ENCODE measurements around the gene SKI. TPM values are rescaled to one million over a fixed set of nuclear protein-coding genes. Genes with fewer than 3 reads are reported as not detected.

SKI gene
- total RNA-seq, 1 donor from 2014 or later, result 13.5 TPM

- no peak for DNase-seq (ENCODE audit: low read depth)
- no peak overlapping the region for H3K4me3 ChIP-seq (ENCODE audit: low read depth, low read length)
- no peak for TF ChIP-seq CTCF (conservative IDR thresholded peaks at IDR 0.05; ENCODE audit: low read depth, low read length)
Observed at GRCh38 chr1:2248127-2248826, 20.2 kb downstream of the SKI start.

- DNase-seq (ENCODE audit: low read depth), result no peak
- no peak for TF ChIP-seq CTCF (conservative IDR thresholded peaks at IDR 0.05; ENCODE audit: low read depth, low read length)
- no peak overlapping the region for H3K4me3 ChIP-seq (ENCODE audit: low read depth, low read length)
Observed at GRCh38 chr1:2248854-2249558, 20.9 kb downstream of the SKI start.

- DNase-seq (ENCODE audit: low read depth), result no peak
- no peak overlapping the region for H3K4me3 ChIP-seq (ENCODE audit: low read depth, low read length)
- no peak for TF ChIP-seq CTCF (conservative IDR thresholded peaks at IDR 0.05; ENCODE audit: low read depth, low read length)
Observed at GRCh38 chr1:2249559-2249906, 21.4 kb downstream of the SKI start.

GRCh38 chr1:2250721-2251281 is 22.7 kb downstream of the SKI start:
- no peak overlapping the region for H3K4me3 ChIP-seq (ENCODE audit: low read depth, low read length)
- no peak for TF ChIP-seq CTCF (conservative IDR thresholded peaks at IDR 0.05; ENCODE audit: low read depth, low read length)
- DNase-seq (ENCODE audit: low read depth), result no peak

- no peak overlapping the region for H3K4me3 ChIP-seq (ENCODE audit: low read depth, low read length)
- TF ChIP-seq CTCF (conservative IDR thresholded peaks at IDR 0.05; ENCODE audit: low read depth, low read length), result no peak
- no peak for DNase-seq (ENCODE audit: low read depth)
Observed at GRCh38 chr1:2251363-2251762, 23.2 kb downstream of the SKI start.

- DNase-seq (ENCODE audit: low read depth), result no peak
- no peak for TF ChIP-seq CTCF (conservative IDR thresholded peaks at IDR 0.05; ENCODE audit: low read depth, low read length)
- H3K4me3 ChIP-seq (ENCODE audit: low read depth, low read length), result no peak overlapping the region
Observed at GRCh38 chr1:2251786-2252185, 23.7 kb downstream of the SKI start.

Data from epithelial cell of proximal tubule (primary cell).